Hematopoietic multipotent progenitor cell treated with erythropoietin and hydrocortisone succinate and interleukin-3 and kit ligand, for 15 days (in vitro differentiated cells): ENCODE measurements around the gene ZNF487.
"Not testable (repeated sequence)": the region's sequence is repeated elsewhere in the genome, so short reads cannot be mapped to it uniquely, and the experiment has no call there.

Source experiments
- DNase-seq: peaks from one replicate; pipeline ENCODE4 v3.0.0-alpha.2; 2015; ENCODE audit warnings: low spot score

The ZNF487 gene

DNA sequence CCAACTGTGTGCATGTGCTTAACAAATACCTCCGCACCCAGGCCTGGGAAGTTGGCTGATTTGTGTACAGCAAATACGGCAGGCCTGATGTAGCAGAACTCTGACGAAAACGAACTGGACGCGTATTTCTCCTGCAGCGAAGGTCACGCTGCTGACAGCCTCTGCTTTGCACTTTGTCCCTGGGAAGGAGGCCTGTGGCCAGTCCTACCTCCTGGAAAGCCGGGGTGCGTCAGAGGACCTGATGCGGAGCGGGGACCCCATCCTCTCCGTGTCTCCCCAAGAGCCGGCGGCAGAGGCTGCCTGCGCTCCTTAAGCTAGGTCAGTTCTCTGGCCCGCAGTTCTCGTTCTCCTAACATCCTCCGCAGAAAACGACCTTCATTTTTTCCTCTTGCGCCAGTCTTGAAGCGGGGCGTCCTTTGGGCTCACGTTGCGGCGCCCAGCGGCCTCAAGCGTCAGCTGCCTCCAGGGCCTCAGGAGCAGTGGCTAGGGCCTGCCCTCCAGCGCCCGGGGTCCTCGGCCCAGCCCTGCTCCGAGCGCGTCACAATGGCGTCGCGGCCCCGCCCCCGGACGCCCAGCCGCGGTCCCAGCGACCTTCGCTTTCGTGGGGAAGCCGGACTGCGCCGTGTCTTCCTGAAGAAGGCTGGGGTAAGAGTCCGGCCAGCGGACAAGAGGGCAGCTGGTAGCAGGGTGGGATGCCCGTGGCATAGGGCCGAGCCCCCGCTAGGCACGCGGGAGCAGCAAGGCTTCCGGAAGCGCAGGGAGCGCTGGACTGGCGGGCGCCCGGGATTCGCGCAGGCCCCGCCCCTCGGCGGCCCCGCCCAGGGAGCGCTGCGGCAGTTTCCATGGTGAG is at the start of gene ZNF487:
TSS of gene ZNF487 (plus strand) at position 821 of the 850 bp plus-strand sequence. CDS start 38,703 bp downstream, outside the sequence.
- peak; percentile 89 for DNase-seq

- no peak for DNase-seq
These were observed 49.3 kb upstream of the ZNF487 start for GRCh38 chr10:43387678-43388032.

DNA sequence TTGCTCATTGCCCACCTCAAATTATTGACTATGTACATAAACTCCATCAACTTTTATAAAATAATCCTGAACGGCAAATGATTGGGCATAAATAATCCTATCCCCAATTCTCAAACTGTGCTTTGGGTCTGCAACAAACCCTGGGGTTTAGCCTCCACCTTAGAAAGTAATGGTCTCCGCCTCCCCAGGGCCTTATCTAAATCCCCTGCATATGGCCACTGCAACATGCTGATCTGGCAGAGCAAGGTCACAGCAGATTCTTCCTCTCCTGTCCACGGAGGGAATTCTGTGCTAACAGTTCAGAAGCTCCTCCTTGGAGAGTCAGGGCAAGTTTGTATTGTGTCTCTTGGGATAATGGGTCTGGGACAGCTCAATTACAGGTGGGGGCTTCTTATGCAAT is 47.0 kb upstream of the ZNF487 start:
- no peak for DNase-seq

GRCh38 chr10:43390333-43390732 is 46.6 kb upstream of the ZNF487 start:
- no peak for DNase-seq

GRCh38 chr10:43390759-43391158 is 46.2 kb upstream of the ZNF487 start:
- peak; percentile 66 for DNase-seq

DNA sequence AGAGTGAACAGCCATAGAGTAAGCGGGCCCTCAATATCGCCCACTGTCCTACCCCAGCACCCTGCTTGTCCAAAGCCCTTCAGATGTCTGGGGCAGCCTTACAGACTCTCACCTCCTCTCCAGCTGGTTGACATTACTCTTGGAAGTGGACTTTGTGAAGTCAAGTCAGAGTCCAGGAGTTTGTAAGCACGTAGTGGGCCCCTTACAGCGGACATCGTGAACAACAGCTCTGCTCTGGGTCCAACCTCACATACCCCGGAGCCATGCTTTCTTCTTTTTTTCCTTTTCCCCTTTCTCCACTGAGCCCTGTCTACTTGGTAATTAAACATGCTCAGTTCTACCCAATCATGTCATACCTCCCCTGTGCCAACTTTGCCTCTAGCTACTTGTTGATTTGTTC is 45.4 kb upstream of the ZNF487 start:
- no peak for DNase-seq

DNA sequence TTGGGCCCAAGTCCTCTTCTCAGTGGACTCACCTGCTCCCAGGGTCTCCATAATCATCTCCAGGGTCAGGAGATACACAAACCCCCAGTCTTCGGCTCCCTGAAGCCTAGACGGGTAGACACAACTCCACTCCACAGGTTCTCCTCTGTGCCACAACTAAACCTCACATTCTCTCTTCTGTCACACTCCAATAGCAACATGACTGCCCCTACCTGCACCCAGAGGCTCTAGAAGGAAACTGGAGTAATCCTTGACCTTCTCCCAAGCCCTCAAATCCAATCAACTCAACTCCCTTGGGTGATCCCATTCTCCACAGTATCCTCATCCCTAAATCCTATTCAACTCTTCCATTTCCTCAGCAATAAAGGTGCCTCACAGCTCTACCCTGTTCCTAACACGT is 44.2 kb upstream of the ZNF487 start:
- DNase-seq: no peak

DNA sequence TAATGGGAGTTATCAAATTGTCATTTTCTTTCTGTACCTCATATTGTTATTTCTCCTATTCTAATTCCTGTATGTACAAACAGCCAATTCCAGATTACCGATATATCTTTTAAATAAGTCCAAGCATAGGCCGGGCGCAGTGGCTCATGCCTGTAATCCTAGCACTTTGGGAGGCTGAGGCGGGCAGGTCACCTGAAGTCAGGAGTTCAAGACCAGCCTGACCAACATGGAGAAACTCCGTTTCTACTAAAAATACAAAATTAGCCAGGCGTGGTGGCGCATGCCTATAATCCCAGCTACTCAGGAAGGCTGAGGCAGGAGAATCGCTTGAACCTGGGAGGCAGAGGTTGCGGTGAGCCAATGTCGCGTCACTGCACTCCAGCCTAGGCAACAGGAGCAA is 43.7 kb upstream of the ZNF487 start:
- not testable (repeated sequence) for DNase-seq

- DNase-seq: no peak
These were observed 43.1 kb upstream of the ZNF487 start for GRCh38 chr10:43393606-43394360.

DNA sequence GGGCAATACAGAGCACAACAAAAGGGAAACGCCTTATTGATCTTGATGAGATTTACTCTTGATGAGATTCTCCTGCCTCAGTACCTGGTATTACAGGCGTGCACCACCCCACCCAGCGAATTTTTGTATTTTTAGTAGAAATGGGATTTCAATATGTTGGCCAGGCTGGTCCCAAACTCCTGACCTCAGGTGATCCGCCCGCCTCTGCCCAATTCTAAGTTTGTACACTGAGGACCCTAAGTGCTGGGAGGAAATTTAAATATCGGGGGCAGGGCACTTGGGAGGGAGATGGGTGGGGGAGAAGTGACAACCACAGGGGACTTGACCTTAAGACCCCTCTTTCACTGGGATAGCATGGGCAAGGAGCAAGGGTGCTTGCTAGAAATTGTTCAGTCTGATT is 42.0 kb upstream of the ZNF487 start:
- no peak for DNase-seq

- no peak for DNase-seq
These were observed 41.3 kb upstream of the ZNF487 start for GRCh38 chr10:43395571-43396060.

DNA sequence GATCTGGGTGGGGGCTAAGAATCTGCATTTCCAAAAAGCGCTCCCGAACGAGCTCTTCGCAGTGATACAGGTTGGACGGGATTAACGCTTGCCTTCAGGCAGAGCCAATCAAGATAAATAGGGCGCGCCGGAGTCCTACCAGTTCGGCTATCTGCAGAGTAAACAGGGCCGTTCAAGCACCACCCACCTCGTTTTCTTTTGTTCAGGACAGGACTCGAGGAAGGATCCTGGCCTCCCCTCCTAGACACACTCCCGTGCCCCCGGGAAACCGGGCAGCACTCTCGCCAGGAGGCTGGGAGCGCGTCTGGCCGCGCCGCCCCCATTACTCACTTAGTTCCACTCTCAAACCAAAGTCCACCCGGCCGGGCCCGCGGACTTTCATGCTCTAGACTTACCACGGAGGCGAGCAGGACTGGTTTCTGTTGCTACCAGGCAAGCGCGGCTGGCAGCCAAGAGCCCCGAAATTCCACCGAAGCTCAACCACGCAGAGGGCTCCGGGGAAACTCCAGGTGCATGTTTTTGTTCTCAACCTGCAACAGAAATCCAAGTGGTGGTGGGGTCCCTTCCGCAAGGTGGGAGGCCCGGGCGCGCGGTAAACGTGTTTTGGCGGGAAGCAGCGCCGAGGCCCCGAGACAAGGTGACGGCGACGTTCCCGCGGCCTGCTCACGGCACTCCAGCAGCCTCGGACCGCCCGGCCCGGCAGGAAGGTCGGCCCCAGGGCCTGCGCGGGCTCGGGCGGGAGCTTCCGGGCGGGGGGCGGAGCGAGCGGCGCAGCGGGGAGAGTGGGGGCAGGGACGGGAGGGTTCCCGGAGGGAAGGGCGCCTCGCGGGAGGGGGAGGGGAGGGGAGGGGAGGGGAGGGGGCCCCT is 40.6 kb upstream of the ZNF487 start:
- DNase-seq: peak; percentile 60

GRCh38 chr10:43396928-43397624 is 39.8 kb upstream of the ZNF487 start:
- DNase-seq: peak; percentile 67

GRCh38 chr10:43398939-43399319 is 38.0 kb upstream of the ZNF487 start:
- no peak for DNase-seq

- no peak for DNase-seq
These were observed 37.3 kb upstream of the ZNF487 start for GRCh38 chr10:43399320-43400310.

DNA sequence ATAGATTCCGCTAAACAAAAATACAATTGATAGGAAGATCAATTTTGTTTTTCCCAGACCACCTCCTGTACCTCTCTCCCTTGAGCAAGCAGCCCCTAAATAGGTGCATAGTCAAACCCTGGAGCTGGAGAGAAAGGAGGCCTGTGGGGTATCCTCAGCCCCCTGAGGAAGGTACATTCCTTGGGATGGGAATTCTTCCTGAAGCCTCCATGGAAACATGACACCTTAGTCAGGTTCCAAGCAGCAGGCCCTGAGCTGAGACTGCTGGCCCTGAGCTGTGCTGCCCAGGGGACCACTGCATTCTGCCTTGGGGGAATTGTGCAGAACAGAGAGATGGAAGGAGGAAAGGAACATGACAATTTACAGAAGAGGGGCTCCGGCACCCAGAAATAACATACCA is 35.3 kb upstream of the ZNF487 start:
- DNase-seq: no peak

DNA sequence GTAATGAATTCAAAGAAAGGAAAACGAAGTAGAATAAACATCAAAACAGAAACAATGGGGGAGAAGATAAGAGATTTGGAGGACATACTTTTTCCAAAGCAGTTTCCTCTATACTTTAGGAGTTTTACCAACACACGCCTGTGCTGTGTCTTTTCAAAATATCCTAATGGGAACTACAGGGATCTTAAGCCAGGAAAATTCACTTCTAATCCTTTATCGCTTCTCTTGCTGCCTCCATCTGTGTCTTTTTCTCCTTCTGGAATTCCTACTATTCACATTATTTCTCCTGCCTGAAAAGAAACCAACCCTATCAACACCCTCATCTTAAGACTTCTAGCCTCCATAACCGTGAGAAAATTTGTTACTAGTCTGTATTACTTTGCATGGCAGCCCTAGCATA is 34.7 kb upstream of the ZNF487 start:
- no peak for DNase-seq

DNA sequence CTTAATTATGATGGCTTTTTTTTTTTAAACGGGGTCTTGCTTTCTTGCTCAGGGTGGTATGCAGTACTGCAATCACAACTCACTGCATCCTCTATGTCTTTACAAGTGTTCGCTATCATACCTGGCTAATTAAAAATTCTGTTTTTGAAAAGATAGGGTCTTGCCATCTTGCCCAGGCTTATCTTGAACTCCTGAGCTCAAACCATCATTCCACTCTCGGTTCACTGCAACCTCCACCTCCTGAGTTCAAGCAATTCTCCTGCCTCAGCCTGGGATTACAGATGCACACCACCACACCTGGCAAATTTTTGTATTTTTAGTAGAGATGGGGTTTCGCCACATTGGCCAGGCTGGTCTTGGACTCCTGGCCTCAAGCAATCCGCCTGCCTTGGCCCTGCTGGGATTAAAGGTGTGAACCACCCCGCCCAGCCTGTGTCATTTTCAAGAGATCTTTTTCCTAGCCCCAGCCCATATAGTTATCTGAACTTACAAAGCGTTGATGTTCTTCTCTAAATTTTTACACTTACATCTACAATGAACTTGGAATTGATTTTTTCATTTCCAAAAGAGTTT is 33.9 kb upstream of the ZNF487 start:
- no peak for DNase-seq

GRCh38 chr10:43403911-43404703 is 32.8 kb upstream of the ZNF487 start:
- DNase-seq: no peak
